ENCODE measurements around the gene FAM171A1.
"Not testable (repeated sequence)": the region's sequence is repeated elsewhere in the genome, so short reads cannot be mapped to it uniquely, and the experiment has no call there.

The FAM171A1 gene

DNA sequence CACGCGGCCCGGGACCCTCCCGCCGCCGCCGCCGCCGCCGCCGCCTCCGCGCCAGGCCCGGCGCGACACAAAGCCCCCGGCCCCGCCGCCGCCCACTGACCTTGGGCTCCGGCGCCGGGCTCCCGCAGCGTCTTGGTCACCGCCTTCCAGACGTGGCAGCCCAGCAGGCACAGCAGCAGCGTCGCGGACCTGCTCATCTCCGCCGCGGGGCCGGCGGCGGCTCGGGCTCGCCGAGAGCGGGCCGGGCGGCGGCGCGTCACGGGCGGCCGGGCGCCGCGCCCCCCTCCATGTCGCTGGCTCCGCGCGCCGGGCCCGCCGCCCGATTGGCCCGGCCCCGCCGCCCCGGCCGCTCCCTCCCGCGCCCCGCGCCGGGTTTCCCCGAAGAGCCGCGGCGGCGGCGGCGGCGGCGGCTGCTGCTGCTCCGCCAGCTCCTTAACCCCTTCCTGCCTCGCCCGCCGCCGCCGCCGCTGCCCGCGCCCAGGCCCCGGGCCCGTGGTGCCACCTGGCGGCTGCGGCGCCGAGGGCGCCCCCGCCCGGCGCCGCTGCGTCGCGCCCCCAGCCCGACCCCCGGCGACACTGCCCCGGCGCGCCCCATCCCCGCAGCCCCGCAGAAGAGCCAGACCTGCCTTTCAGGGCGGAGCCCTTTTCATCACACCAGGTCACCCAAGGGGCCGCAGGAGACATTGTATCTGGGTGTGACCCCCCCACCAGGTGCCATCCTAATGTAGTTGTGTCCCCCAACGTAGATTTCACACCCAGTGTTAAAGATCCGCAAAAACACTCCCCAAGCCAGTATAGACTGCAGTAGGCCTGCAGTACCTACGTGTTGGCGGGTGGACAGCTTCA is at the start of gene FAM171A1:
Gene FAM171A1 (minus strand): TSS at position 434 of the 846 bp plus-strand sequence. CDS start 237 bp downstream, at position 197.
- TF ChIP-seq, protein P1, sequence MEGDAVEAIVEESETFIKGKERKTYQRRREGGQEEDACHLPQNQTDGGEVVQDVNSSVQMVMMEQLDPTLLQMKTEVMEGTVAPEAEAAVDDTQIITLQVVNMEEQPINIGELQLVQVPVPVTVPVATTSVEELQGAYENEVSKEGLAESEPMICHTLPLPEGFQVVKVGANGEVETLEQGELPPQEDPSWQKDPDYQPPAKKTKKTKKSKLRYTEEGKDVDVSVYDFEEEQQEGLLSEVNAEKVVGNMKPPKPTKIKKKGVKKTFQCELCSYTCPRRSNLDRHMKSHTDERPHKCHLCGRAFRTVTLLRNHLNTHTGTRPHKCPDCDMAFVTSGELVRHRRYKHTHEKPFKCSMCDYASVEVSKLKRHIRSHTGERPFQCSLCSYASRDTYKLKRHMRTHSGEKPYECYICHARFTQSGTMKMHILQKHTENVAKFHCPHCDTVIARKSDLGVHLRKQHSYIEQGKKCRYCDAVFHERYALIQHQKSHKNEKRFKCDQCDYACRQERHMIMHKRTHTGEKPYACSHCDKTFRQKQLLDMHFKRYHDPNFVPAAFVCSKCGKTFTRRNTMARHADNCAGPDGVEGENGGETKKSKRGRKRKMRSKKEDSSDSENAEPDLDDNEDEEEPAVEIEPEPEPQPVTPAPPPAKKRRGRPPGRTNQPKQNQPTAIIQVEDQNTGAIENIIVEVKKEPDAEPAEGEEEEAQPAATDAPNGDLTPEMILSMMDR (IDR thresholded peaks at IDR 0.05; ENCODE audit: low read depth, low read length, missing control alignments), result peak; percentile 8
- DNase-seq (ENCODE audit: extremely low read depth, low read depth), result no peak
- peak within 1 kb of the TSS; percentile 65 for H3K4me3 ChIP-seq (replicated peaks; ENCODE audit: low read depth, low read length)

DNA sequence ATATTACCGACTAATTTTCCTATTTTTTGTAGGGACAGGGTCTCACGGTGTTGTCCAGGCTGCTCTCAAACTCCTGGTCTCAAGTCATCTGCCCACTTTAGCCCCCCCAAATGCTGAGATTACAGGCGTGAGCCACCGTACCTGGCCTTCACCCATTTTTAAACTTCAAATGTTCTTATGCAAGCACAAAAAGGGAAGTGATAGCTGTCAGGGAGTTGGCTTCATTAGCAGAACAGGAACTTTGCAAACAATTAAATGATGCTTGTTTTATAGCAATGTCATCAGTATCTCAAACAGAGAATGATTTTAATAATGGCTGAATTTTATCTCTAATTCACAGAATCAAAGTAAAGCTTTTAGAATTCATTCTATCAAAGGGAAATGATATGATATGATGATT is 49.8 kb upstream of the FAM171A1 start:
- no peak overlapping the region for H3K4me3 ChIP-seq (replicated peaks; ENCODE audit: low read depth, low read length)
- TF ChIP-seq, protein P1 (IDR thresholded peaks at IDR 0.05; ENCODE audit: low read depth, low read length, missing control alignments), result no peak
- no peak for DNase-seq (ENCODE audit: extremely low read depth, low read depth)

DNA sequence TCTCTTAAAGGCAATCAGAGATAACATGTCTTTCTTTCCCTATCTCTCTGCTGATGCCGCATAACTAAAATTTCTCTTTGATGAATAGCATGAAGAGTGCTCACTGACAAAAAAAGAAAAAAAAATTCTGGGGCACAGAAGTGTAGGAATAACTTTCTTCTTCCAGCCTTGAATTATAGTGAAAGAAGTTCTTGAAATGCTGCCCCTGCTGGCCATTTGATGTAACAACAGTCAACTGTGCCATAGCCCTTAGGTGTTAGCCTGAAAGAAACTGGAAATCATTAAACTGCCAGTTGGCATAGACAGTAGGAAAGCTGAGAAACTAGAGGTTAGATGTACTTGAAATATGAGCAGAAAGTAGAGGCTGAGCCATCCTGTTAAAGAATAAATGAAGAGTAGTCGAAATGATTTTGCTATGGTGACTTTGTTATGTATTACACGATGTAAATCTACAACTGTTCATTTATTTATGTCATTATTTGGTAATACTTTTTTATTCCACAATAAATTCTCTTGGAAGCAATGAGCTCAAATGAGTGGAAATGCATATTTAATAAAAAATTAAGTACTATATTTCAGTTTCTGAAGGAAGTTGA is 48.3 kb upstream of the FAM171A1 start:
- H3K4me3 ChIP-seq (replicated peaks; ENCODE audit: low read depth, low read length), result no peak overlapping the region
- no peak for DNase-seq (ENCODE audit: extremely low read depth, low read depth)
- TF ChIP-seq, protein P1 (IDR thresholded peaks at IDR 0.05; ENCODE audit: low read depth, low read length, missing control alignments), result peak; percentile 77

DNA sequence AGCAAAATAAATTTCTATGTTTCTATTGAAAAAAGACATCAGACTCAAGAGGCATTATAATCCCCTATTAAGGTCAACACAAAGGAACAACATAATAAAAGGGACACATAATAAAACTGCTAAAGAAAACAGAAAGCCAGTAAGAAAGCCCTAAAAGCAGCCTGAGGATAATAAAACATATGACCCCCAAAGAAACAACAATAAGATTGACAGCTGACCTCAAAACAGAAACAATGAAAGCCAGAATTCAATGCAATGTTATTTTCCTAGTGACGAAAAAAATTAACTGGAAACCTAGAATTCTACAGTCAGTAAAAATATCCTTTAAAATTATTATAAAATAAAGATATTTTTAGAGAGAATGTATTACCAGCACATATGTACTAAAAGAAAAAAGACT is 44.9 kb upstream of the FAM171A1 start:
- H3K4me3 ChIP-seq (replicated peaks; ENCODE audit: low read depth, low read length), result no peak overlapping the region
- TF ChIP-seq, protein P1 (IDR thresholded peaks at IDR 0.05; ENCODE audit: low read depth, low read length, missing control alignments), result no peak
- no peak for DNase-seq (ENCODE audit: extremely low read depth, low read depth)

DNA sequence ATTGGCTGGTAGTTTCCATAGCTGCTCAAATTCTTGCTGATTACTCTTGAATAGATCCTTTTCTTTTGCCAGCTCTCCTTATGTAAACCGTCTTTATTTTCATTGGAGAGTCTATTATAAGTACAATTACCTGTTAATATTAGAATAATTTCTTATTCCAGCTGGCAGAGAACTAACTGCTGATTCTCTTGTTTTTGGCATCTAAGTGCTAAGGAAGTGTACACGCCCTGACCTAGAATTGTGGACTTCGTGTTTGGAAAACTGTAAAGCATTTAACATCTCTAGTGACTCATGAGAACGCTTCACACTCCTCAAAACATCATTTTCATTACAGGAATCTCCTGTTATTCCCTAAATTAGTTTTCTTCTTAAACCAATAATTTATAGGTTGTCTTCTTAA is 39.9 kb upstream of the FAM171A1 start:
- TF ChIP-seq, protein P1 (IDR thresholded peaks at IDR 0.05; ENCODE audit: low read depth, low read length, missing control alignments), result no peak
- DNase-seq (ENCODE audit: extremely low read depth, low read depth), result no peak
- no peak overlapping the region for H3K4me3 ChIP-seq (replicated peaks; ENCODE audit: low read depth, low read length)

DNA sequence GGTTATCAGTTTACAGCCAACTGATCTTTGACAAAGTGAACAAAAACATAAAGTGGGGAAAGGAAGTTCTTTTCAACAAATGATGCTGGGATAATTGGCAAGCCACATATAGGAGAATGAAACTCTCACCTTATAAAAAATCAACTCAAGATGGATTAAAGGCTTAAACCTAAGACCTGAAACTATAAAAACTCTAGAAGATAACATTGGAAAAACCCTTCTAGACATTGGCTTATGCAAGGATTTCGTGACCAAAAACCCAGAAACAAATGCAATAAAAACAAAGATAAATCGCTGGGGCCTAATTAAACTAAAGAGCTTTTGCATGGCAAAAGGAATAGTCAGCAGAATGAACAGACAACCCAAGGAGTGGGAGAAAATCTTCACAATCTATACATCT is 38.3 kb upstream of the FAM171A1 start:
- H3K4me3 ChIP-seq (replicated peaks; ENCODE audit: low read depth, low read length); DNase-seq (ENCODE audit: extremely low read depth, low read depth): not testable (repeated sequence)

DNA sequence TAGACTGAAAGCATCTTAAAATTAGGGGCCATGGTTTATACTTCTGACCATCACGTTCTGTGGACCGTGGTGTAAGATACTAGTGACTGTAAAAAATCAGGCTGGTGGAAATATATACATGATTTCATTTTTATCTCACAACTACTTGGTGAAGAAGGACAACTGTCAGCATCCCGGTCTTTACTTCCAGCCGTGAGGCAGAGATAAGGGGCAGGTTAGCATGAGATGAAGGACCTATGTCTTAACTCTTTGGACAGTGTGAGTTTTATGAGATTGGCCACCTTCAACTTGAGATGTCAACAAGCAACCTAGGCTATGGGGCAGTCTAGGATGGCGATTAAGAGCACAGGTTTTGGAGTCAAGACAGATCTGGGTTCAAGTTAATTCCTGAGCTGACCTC is 37.5 kb upstream of the FAM171A1 start:
- TF ChIP-seq, protein P1 (IDR thresholded peaks at IDR 0.05; ENCODE audit: low read depth, low read length, missing control alignments), result no peak
- no peak for DNase-seq (ENCODE audit: extremely low read depth, low read depth)
- no peak overlapping the region for H3K4me3 ChIP-seq (replicated peaks; ENCODE audit: low read depth, low read length)
